MM.1S (cell line): ENCODE results near the gene CYB5D1.

Experiments
- EZH2phosphoT487 ChIP-seq: fragments of 300-600 bp; sonication (generic); IDR thresholded peaks from 2 replicates; pipeline ENCODE4 v1.6.1; 2018; ENCODE audit warnings: antibody characterized with exemption, low read length
- TF ChIP-seq, protein P1 (sequence below): fragments of 300-600 bp; sonication (generic); IDR thresholded peaks from 2 replicates; pipeline ENCODE4 v1.5.1; 2016; ENCODE audit warnings: antibody characterized with exemption, low read length, mixed read lengths

DNA sequence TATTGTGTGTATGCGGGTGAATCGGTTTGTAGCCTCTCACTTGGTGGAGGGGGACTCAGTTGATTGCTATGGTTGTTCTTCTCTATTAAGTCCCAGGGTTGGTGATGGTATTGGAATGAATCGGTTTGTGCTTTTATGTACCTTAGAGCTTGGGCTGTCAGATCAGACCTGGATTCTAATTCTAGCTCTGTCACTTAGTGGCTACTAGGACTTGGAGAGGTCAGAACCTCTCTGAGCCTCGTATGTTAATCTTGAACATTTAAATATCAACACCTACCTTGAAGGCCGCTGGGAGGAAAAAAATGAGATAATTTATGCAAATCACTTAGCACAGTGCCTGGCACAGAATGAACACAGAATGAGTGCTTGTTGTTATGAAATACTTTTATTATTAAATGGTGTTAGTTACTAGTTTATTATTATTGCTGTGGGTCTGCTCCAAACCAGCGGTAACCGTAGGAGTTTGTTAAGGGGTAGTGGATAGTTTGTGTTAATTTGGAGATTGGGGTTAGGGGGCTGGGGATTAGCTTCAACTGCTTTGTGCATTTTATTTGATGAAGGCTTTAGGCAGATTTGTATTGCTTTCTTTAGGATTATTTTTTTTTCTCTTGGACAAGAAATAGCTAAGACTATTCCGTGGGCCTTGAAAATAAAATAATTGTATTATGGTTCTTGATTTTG, 20.3 kb upstream of the CYB5D1 start:
- TF ChIP-seq, protein P1, sequence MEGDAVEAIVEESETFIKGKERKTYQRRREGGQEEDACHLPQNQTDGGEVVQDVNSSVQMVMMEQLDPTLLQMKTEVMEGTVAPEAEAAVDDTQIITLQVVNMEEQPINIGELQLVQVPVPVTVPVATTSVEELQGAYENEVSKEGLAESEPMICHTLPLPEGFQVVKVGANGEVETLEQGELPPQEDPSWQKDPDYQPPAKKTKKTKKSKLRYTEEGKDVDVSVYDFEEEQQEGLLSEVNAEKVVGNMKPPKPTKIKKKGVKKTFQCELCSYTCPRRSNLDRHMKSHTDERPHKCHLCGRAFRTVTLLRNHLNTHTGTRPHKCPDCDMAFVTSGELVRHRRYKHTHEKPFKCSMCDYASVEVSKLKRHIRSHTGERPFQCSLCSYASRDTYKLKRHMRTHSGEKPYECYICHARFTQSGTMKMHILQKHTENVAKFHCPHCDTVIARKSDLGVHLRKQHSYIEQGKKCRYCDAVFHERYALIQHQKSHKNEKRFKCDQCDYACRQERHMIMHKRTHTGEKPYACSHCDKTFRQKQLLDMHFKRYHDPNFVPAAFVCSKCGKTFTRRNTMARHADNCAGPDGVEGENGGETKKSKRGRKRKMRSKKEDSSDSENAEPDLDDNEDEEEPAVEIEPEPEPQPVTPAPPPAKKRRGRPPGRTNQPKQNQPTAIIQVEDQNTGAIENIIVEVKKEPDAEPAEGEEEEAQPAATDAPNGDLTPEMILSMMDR = no peak
- no peak for TF ChIP-seq EZH2phosphoT487
